Activated naive CD8-positive, alpha-beta T cell treated with anti-CD3 and anti-CD28 coated beads, Interleukin-2, amount 50 U/mL, for 16 hours (primary cell): ENCODE data around the gene KCNC1.

Experiments used
- DNase-seq: peaks from one replicate; pipeline ENCODE4 v3.0.0-alpha.2; 2020; ENCODE audit warnings: low read depth, low spot score

The KCNC1 gene

DNA sequence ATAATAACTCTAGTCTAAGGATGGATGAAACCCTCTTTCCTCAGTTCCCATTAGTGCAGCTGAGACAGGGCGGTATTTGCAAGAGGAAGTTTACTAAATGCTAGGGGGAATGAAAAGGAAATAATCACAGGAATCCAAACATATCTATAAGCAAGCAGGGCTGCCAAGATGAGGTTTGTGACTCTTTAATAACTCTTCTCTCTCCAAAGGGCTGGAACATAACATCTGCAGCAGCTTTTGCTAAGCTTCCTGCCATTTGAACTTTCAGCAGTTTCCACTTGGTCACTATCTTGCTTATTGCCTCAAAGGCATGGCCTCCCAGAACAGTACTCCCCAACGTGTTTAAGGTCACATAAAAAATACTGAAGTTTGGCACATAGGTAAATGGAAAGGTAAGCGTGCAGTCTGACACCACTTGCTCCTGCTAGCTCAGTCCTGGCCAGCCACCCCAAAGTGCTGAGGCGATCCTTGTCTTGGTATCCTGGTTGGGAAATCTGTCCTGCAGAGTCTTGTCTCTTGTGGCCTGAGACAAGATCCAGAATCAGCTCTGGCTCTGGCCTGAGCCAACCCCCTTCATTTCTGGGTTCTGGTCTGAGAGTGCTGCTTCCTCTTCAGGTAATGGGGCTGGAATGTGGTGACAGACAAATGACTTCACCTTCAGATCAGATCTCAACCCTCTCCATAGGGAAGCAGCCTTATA is 81.8 kb downstream of the KCNC1 start:
- no peak for DNase-seq

- no peak for DNase-seq
Observed at GRCh38 chr11:17821648-17822400, 87.2 kb downstream of the KCNC1 start.

GRCh38 chr11:17822401-17822781 is 87.8 kb downstream of the KCNC1 start:
- DNase-seq, result no peak

DNA sequence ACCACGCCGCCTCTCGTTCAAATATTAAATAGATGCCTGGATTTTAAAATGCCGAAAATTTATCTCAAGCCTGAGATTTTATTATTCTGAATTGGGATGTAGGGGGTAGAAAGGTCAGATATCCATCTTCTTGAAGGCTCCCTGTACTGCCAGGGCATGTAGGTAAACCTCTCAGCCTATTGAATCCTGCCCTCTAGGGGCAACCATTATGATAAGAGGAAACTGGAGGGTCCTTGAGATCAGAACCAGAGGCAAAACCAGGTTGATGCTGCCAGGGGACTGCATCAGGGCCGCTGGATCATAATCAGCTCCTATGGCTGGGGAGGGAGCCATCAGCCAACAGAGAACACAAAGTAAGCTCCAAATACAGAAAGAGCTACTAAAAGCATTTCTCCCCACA is 92.4 kb downstream of the KCNC1 start:
- no peak for DNase-seq

- no peak for DNase-seq
Observed at GRCh38 chr11:17828311-17828751, 93.8 kb downstream of the KCNC1 start.

- DNase-seq, result no peak
Observed at GRCh38 chr11:17831228-17831627, 96.6 kb downstream of the KCNC1 start.

GRCh38 chr11:17831883-17832282 is 97.3 kb downstream of the KCNC1 start:
- DNase-seq, result no peak
